GM19452 (cell line): ENCODE results near the gene ARHGAP5.

Experiments
- ATAC-seq: cut with Tn5 transposase; IDR thresholded peaks from one replicate; pipeline ENCODE4 v1.9.1; 2021; ENCODE audit not compliant: unreplicated experiment

Gene ARHGAP5

GRCh38 chr14:32166924-32167323 is 89.8 kb downstream of the ARHGAP5 start:
- no peak for ATAC-seq

- no peak for ATAC-seq
Observed at GRCh38 chr14:32167907-32168306, 90.8 kb downstream of the ARHGAP5 start.

GRCh38 chr14:32169191-32169590 is 92.1 kb downstream of the ARHGAP5 start:
- ATAC-seq, result no peak

DNA sequence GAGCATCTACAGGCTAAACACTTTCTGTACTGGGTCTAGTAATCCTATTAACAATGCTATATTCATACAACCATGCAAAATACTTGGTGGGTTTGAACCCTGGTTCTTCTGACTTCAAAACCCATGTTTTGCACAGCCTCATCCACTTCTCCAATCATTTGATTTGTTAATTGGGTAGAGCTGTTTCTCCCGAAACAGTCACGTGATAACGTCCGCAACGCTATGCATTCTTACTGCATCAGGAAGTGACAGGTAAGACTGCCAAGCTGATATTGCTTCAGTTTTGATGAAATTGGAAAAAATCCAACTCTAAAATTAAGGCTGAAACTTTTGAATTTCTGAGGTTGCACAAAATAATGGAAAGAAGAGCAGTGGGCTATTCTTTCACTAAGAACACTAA is 94.4 kb downstream of the ARHGAP5 start:
- no peak for ATAC-seq

GRCh38 chr14:32183151-32184058 is 106.3 kb downstream of the ARHGAP5 start:
- ATAC-seq, result no peak

DNA sequence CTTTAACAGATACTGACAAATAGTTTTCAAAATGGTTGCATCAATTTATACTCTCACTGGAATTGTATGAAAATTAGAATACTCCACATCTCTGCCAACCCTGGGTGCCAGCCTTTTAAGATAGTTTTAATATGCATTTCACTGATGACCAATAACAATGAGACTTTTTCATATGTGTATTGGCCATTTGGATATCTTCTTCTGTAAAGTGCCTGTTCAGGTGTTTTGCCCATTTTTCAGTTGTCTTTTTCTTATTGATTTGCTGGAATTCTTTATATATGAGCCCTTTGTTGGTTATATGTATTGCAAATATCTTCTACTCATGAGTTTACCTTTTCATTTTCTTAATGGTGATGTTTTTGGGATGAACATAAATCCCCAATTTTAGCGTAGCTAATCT is 108.0 kb downstream of the ARHGAP5 start:
- ATAC-seq, result no peak

DNA sequence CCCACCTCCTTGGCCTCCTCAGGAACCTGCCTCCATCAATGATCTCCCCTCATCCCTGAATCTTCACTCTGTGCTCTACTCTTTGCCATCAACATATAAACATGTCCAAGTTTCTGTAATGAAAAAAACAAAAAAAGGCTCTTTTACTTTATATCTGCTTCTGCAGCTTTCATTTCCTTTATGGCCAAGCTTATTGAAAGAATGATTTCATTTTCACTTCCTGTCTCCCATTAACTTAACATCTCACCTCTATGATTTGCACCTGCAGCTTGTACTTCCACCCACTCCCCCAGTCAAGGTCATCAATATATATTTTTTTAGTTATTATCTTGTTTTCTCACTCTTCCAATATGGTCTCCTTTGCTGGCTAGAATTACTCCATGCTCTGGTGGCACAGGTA is 109.1 kb downstream of the ARHGAP5 start:
- ATAC-seq, result no peak

- no peak for ATAC-seq
Observed at GRCh38 chr14:32189811-32190210, 112.7 kb downstream of the ARHGAP5 start.

- no peak for ATAC-seq
Observed at GRCh38 chr14:32190673-32191072, 113.6 kb downstream of the ARHGAP5 start.

DNA sequence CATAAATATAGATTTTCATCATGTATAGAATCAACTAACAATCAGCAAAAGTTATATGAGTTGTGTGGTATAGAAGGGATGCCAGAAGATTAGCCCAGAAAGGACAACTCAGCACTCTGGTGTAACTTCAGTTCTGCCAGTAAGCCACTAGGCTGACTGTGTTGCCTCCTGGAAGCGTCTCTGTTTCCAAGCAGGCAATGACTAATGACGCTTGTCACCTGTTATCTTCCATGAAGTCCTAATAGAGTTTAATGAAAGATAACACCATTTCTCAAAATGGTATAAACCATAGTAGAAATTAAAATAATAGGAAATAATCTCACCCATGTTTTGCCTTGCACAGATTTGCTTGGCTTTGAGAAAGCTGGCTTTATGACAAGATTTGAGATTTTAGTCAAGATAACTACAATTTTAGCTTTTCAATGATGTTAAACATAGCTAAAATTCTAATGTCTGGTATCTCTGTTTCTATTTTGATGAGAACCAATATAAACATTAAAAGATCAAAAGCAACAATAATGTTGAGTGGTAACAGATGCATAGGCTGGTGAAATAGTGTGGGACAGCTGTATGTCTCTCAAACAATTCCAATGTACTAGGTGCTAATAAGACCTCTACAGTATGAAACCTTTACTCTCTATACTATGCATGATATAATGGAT is 115.7 kb downstream of the ARHGAP5 start:
- ATAC-seq, result no peak

- ATAC-seq, result no peak
Observed at GRCh38 chr14:32193532-32193931, 116.4 kb downstream of the ARHGAP5 start.

DNA sequence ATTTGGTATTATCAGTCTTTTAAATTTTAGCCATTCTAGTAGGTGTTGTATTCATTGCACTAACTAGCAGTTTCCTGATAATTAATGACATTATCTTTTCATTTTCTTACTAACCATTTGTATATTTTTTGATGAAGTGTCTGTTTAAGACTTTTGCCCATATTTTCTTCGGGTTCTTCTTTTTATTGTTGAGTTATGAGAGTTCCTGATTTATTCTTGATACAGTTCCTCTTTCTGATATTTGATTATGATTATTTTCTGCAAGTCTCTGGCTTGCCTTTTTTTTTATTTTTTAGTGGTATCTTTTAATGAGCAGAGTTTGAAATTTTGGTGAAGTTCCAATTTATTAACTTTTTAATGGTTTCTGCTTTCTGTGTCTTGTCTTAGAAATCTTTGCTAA is 118.5 kb downstream of the ARHGAP5 start:
- no peak for ATAC-seq

DNA sequence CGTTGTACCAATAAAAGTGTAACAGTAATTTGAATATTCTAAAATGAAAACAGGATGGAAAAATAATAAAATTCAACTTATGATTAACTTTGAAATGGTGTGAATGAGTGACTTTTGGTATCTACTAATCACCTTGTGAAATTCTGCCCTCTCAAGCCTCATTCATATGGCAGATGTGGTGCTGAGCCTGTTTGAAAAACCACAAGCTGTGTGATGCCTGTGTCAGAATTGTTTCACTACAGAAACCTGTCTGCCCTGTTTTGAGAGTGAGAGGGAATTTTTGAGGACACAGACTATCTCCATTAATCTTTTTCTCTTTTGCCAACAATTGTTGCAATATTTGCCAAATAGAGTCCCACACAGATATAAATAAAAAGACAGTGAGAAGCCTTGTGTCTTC is 120.8 kb downstream of the ARHGAP5 start:
- peak; percentile 42 for ATAC-seq

- no peak for ATAC-seq
Observed at GRCh38 chr14:32200368-32201192, 123.5 kb downstream of the ARHGAP5 start.

DNA sequence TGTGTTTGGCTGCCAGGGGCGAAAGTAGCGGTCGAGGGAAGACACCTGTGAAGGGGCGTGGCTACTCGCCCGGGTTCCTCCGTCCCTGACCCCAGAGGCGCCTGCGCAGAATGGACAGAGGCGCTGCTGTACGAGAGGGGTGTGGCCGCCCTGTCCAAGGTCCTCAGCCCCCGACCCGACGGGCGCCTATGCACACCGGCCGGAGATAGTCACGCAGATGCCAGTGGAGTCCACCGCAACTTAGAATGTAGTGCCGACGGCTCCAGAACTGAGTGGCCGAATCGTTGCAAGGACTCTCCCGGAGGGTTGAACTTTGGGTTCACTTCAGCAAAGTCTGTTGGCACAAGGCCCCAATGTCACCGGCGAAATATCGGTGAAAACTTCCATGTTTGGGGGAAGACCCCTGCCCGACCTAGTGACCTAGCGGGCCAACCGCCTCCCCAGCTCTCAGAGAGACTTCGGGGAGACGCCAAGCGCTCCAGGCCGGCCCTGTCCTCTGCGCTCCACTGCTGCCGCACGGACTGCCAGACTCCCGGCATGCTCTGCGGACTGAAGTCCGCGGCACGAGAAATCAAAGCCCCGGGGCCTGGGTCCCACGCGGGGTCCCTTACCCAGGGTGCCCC is 124.2 kb downstream of the ARHGAP5 start:
- ATAC-seq, result peak; percentile 50

DNA sequence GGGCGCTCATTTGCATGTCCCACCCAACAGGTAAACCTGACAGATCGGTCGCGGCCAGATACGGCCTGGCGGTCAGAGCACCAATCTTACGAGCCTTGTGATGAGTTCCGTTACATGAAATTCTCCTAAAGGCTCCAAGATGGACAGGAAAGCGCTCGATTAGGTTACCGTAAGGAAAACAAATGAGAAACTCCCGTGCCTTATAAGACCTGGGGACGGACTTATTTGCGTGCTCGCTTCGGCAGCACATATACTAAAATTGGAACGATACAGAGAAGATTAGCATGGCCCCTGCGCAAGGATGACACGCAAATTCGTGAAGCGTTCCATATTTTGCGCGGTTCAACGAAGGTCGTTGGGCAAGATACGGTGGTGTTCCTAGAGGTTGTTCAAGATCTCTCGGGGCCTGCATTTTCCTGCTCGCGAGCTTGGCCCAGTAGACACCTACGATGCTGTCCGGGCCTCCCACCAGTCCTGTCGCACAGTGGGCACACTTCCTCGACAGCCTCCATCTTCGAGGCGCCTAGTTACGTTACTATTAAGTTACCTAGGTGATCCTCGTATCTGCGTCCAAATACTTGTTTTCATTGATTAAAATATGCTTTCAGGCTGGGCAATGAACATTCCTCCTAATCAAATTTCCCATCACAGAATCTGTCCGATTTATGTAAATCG is 124.8 kb downstream of the ARHGAP5 start, which contains the start of gene RNU6-7:
Gene RNU6-7, plus strand, starts transcription at position 230 of the 675 bp plus-strand sequence.
- ATAC-seq, result no peak

DNA sequence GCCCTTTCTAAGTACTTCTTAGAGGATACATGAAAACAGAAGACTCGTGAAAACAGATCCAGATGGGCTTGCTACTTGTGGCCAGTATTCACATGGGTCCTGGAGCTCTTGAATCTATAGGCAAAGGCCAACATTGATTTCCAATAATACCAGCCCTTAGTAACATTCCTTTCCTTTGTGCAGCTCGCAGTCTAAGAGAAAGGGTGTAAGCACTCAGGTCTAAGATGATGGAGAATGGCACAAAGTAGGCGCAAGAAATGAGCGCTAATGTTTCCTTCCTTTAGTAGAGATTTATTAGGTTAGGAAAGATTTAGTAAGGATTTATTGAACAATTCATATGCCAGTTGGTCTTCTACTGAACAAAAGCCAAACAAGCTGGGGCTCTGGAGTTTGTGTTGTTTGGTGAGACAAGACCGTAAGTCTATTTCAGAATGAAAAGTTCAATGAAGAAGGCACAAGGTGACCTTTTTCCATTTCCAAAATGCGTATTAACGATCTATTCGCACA is 125.4 kb downstream of the ARHGAP5 start:
- ATAC-seq, result no peak

DNA sequence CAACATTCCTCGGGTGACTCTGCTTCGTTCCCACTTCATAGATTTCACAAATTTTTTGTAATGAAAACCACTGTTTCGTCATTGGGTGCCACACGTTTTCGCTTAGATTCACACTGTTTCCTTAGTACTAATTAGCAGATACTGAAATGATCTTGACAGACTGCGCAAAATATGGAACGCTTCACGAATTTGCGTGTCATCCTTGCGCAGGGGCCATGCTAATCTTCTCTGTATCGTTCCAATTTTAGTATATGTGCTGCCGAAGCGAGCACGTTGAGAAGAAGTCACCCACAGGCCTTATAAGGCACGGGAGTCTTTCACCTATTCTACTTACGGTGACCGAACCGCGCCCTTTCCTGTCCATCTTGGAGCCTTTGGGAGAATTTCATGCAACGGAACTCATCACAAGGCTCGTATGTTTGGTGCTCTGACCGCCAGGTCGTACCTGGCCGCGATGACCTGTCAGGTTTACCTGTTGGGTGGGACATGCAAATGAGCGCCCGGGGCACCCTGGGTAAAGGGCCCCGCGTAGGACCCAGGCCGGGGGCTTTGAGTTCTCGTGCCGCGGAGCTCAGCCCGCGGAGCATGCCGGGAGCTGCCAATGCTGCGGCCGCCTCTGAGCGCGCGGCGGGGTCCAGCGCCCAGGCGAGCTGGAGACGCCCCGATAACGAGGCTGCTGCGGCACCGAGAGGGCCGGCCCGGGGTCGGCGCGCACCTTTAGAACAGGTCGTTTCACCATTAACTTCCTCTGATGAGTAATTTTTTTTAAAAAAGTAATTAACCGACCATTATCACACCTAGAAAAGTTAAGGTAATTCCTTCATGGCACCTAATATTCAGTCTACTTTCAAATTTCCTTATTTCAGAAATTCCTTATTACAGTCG is 126.1 kb downstream of the ARHGAP5 start, which contains the start of gene RNU6-8:
Gene RNU6-8, minus strand, starts transcription at position 272 of the 885 bp plus-strand sequence.
- ATAC-seq, result peak; percentile 65

GRCh38 chr14:32203928-32204357 is 126.8 kb downstream of the ARHGAP5 start:
- no peak for ATAC-seq
